ENCODE results near the gene CATSPER1. TPM values are rescaled to one million over a fixed set of nuclear protein-coding genes. Genes with fewer than 3 reads are reported as not detected.

Gene CATSPER1
- 0.22 TPM in 1 of 2 replicates, not detected in the other for total RNA-seq

- no peak for DNase-seq (ENCODE audit: low read depth in 2 of 2)
Measured at GRCh38 chr11:66026017-66026529, at the start of gene CATSPER1. Gene CATSPER1, minus strand, starts transcription at chr11:66026479. Its CDS starts 100 bp downstream, at chr11:66026379.

GRCh38 chr11:66075273-66075672 is 49.0 kb upstream of the CATSPER1 start:
- no peak for DNase-seq (ENCODE audit: low read depth in 2 of 2)

GRCh38 chr11:66073669-66074068 is 47.4 kb upstream of the CATSPER1 start:
- no peak for DNase-seq (ENCODE audit: low read depth in 2 of 2)

- DNase-seq (ENCODE audit: low read depth in 2 of 2) = no peak
Measured at GRCh38 chr11:66072518-66072917, 46.2 kb upstream of the CATSPER1 start.

- no peak for DNase-seq (ENCODE audit: low read depth in 2 of 2)
Measured at GRCh38 chr11:66072081-66072480, 45.8 kb upstream of the CATSPER1 start.

GRCh38 chr11:66071381-66071801 is 45.1 kb upstream of the CATSPER1 start:
- DNase-seq (ENCODE audit: low read depth in 2 of 2) = peak in 1 of 2 donors; percentile 16

GRCh38 chr11:66070604-66071380 is 44.5 kb upstream of the CATSPER1 start:
- peak; percentile 42 to 54 for DNase-seq (ENCODE audit: low read depth in 2 of 2)

- peak; percentile 77 to 92 for DNase-seq (ENCODE audit: low read depth in 2 of 2)
Measured at GRCh38 chr11:66069715-66070603, 43.7 kb upstream of the CATSPER1 start, which contains the start of gene PACS1. Gene PACS1, plus strand, starts transcription at chr11:66070272. Its CDS starts 215 bp downstream, at chr11:66070487.

- peak; percentile 60 to 64 for DNase-seq (ENCODE audit: low read depth in 2 of 2)
Measured at GRCh38 chr11:66068923-66069714, 42.8 kb upstream of the CATSPER1 start.

- DNase-seq (ENCODE audit: low read depth in 2 of 2) = peak; percentile 78 to 83
Measured at GRCh38 chr11:66068154-66068821, 42.0 kb upstream of the CATSPER1 start.

- no peak for DNase-seq (ENCODE audit: low read depth in 2 of 2)
Measured at GRCh38 chr11:66067640-66068039, 41.4 kb upstream of the CATSPER1 start.

- no peak for DNase-seq (ENCODE audit: low read depth in 2 of 2)
Measured at GRCh38 chr11:66066751-66067150, 40.5 kb upstream of the CATSPER1 start.

GRCh38 chr11:66064571-66064970 is 38.3 kb upstream of the CATSPER1 start:
- DNase-seq (ENCODE audit: low read depth in 2 of 2) = no peak

GRCh38 chr11:66063900-66064299 is 37.6 kb upstream of the CATSPER1 start:
- no peak for DNase-seq (ENCODE audit: low read depth in 2 of 2)

- DNase-seq (ENCODE audit: low read depth in 2 of 2) = no peak
Measured at GRCh38 chr11:66062408-66062807, 36.1 kb upstream of the CATSPER1 start.

- DNase-seq (ENCODE audit: low read depth in 2 of 2) = no peak
Measured at GRCh38 chr11:66061268-66061667, 35.0 kb upstream of the CATSPER1 start.

- DNase-seq (ENCODE audit: low read depth in 2 of 2) = no peak
Measured at GRCh38 chr11:66059966-66060680, 33.8 kb upstream of the CATSPER1 start.

- no peak for DNase-seq (ENCODE audit: low read depth in 2 of 2)
Measured at GRCh38 chr11:66056501-66056900, 30.2 kb upstream of the CATSPER1 start.

- no peak for DNase-seq (ENCODE audit: low read depth in 2 of 2)
Measured at GRCh38 chr11:66055021-66055420, 28.7 kb upstream of the CATSPER1 start.

- no peak for DNase-seq (ENCODE audit: low read depth in 2 of 2)
Measured at GRCh38 chr11:66052664-66052982, 26.3 kb upstream of the CATSPER1 start.
